22Rv1 (cell line): ENCODE measurements around the gene SEMA6B.

Experiments used
- CTCF ChIP-seq: fragments of 450-650 bp; IDR thresholded peaks from 2 replicates; pipeline ENCODE4 v1.5.1; 2017; ENCODE audit warnings: mild to moderate bottlenecking
- ZFX ChIP-seq: fragments of 450-650 bp; IDR thresholded peaks from 2 replicates; pipeline ENCODE4 v1.6.1; 2017; ENCODE audit warnings: antibody characterized with exemption, borderline replicate concordance

DNA sequence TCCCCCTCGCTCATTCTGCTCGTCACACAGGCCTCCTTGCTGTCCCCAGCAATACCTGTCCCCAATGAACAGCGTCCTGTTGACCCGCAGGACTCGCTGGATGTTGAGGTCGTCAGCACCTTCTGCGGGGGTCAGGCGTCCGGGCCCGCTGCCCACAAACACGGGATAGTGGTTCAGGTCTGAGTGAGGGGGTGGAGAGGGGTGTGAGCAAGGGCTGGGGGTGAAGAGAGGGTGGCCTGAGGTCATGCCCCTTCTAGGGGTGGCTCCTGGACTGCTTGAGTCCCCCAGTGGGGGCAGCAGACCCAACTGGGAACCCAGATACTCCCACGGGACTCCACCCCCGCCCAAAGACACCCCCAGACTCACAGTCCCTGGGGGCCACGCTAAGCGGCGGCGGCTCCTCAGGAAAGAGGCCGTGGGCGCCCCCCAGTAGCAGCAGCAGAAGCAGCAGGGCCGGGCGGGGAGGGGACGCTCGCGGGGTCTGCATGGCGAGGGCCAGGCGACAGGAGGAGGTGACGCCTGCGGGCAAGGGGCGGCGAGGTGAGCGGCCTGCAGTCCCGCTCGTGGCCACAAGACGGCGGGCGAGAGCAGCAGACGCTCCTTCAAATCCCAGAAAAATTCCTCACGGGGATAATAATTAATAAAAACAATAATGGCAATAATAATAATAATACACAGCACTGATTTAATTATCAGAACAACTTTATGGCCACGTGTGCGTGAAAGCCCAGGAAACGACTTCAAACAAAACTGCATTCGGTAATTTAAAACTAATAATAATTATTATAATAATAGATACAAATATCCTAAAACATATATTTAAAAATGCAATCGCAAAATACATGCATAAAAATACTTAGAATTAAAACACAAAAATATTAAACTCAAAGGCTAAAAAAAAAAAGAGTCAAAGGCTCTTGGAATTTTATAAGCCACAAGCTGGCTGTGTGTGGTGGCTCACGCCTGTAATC lies 1.2 kb downstream of the SEMA6B start:
- TF ChIP-seq CTCF = peak; percentile 95
- no peak for TF ChIP-seq ZFX
